GM13976 (cell line): ENCODE data around the gene IDH3A.

Source experiments
- DNase-seq: peaks from one replicate; pipeline ENCODE4 v3.0.0; 2012; ENCODE audit warnings: low spot score
- CTCF ChIP-seq: IDR thresholded peaks from 2 replicates; pipeline ENCODE4 v1.5.1; 2012; ENCODE audit warnings: borderline replicate concordance, mild to moderate bottlenecking; ENCODE audit not compliant: insufficient read depth; ENCODE audit errors: extremely low read depth, missing control alignments, control extremely low read depth
- in situ Hi-C: fragments of 300-500 bp; cut with MboI; formaldehyde crosslinking; loops from one replicate; pipeline ENCODE4 v1.12.0; 2022; ENCODE audit warnings: low sequenced_read_pairs, mixed read lengths, inconsistent platforms; ENCODE audit not compliant: unreplicated experiment

IDH3A gene

GRCh38 chr15:78149068-78149804 lies at the start of gene IDH3A:
Gene IDH3A, plus strand, starts transcription at chr15:78149362. Its CDS starts 42 bp downstream, at chr15:78149404.
- in situ Hi-C loops: no loop called here

GRCh38 chr15:78100886-78101285 lies 48.3 kb upstream of the IDH3A start:
- in situ Hi-C loops: loop anchor here (10.0 kb wide), 2 partner anchors 96 to 146 kb away; no protein-coding TSS in a partner anchor
- no peak for DNase-seq
- TF ChIP-seq CTCF: no peak

More at GRCh38 chr15:78149068-78149804, at the start of gene IDH3A:
- peak; percentile 99 for DNase-seq
- no peak for TF ChIP-seq CTCF

- no peak for DNase-seq
- in situ Hi-C loops: loop anchor here (10.0 kb wide), 2 partner anchors 97 to 147 kb away; no protein-coding TSS in a partner anchor
- TF ChIP-seq CTCF: no peak
Measured at GRCh38 chr15:78101423-78102105, 47.6 kb upstream of the IDH3A start.

- no peak for TF ChIP-seq CTCF
- DNase-seq: no peak
- in situ Hi-C loops: loop anchor here (10.0 kb wide), 2 partner anchors 97 to 147 kb away; no protein-coding TSS in a partner anchor
Measured at GRCh38 chr15:78102211-78102610, 47.0 kb upstream of the IDH3A start.

GRCh38 chr15:78102741-78103140 lies 46.4 kb upstream of the IDH3A start:
- no peak for TF ChIP-seq CTCF
- in situ Hi-C loops: loop anchor here (10.0 kb wide), 2 partner anchors 98 to 148 kb away; no protein-coding TSS in a partner anchor
- DNase-seq: no peak

GRCh38 chr15:78103406-78104118 lies 45.6 kb upstream of the IDH3A start:
- no peak for TF ChIP-seq CTCF
- in situ Hi-C loops: loop anchor here (10.0 kb wide), 2 partner anchors 99 to 149 kb away; no protein-coding TSS in a partner anchor

More at GRCh38 chr15:78103406-78104118, 45.6 kb upstream of the IDH3A start:
- DNase-seq: peak; percentile 91
